BE2C (cell line): ENCODE measurements around the gene CSF3R.
A peak's percentile ranks its signal among the peaks of the same experiment; 100 is the strongest.
"Not testable (repeated sequence)": the region's sequence is repeated elsewhere in the genome, so short reads cannot be mapped to it uniquely, and the experiment has no call there.

ENCODE experiments used
- DNase-seq: peaks from one replicate; pipeline ENCODE4 v3.0.0-alpha.2; 2020
- H3K27me3 ChIP-seq: fragments of 250-450 bp; sonication (Bioruptor Pico); 2 replicates; pipeline ENCODE4 v1.5.1; 2020; ENCODE audit warnings: mild to moderate bottlenecking
- H3K36me3 ChIP-seq: fragments of 250-450 bp; sonication (Bioruptor Pico); 2 replicates; pipeline ENCODE4 v1.5.1; 2020; ENCODE audit warnings: mild to moderate bottlenecking
- H3K4me1 ChIP-seq: fragments of 250-450 bp; sonication (Bioruptor Pico); 2 replicates; pipeline ENCODE4 v1.5.1; 2020
- H3K4me3 ChIP-seq: 2 replicates; pipeline ENCODE4 v1.5.1; 2011; ENCODE audit warnings: low read depth, low read length
- H3K9me3 ChIP-seq: fragments of 250-450 bp; sonication (Bioruptor Pico); 2 replicates; pipeline ENCODE4 v1.5.1; 2020
- CTCF ChIP-seq: IDR thresholded peaks from 2 replicates; pipeline ENCODE4 v1.5.1; 2012; ENCODE audit warnings: mild to moderate bottlenecking, low read depth, low read length

CSF3R gene

GRCh38 chr1:36481091-36481490, 1.6 kb downstream of the CSF3R start:
- no peak for TF ChIP-seq CTCF
- Histone ChIP-seq H3K27me3 (no peaks in the 10 kb centered on the region), H3K36me3 (no peaks in the 10 kb centered on the region), H3K4me3 (no peak overlapping the region), H3K4me1 (no peaks in the 10 kb centered on the region), H3K9me3 (no peaks in the 10 kb centered on the region)
- no peak for DNase-seq

- Histone ChIP-seq H3K27me3 (no peaks in the 10 kb centered on the region), H3K9me3 (no peaks in the 10 kb centered on the region), H3K36me3 (no peaks in the 10 kb centered on the region), H3K4me1 (no peaks in the 10 kb centered on the region), H3K4me3 (no peak overlapping the region)
- TF ChIP-seq CTCF: no peak
- no peak for DNase-seq
Observed at GRCh38 chr1:36480161-36480560, 2.6 kb downstream of the CSF3R start.

DNA sequence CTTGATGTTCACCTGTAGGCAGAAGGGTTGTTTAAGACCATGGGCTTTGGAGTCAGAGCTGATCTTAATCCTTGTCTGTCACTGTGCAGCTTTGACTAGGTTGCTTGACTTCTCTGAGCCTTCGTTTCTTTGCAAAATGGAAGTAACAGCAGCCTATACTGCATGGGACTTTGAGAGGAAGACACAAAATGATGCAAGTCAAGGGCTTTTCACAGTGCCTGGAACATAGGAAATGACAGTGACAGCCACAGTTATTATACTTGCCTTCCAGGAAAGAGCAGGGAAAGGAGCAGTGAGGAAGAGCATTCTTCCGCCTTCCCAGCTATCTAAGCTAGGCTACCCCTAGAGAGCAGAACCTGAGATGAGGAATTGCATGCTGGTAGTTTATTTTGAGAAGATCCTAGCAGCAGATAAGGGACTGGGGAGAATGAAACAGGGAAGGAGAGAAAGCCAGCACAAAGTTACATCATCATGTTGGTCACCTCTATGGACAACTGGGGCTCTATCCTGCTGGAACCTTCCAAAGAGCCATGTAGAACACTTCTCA, 3.1 kb downstream of the CSF3R start:
- no peaks in the 10 kb centered on the region for H3K27me3 ChIP-seq
- no peaks in the 10 kb centered on the region for H3K9me3 ChIP-seq
- no peak overlapping the region for H3K4me3 ChIP-seq
- no peaks in the 10 kb centered on the region for H3K36me3 ChIP-seq
- no peak for TF ChIP-seq CTCF
- no peaks in the 10 kb centered on the region for H3K4me1 ChIP-seq
- DNase-seq: no peak

- H3K9me3 ChIP-seq, H3K4me1 ChIP-seq, H3K27me3 ChIP-seq, DNase-seq, H3K4me3 ChIP-seq, H3K36me3 ChIP-seq: not testable (repeated sequence)
Observed at GRCh38 chr1:36477615-36478014, 5.1 kb downstream of the CSF3R start.

GRCh38 chr1:36476945-36477344, 5.8 kb downstream of the CSF3R start:
- DNase-seq: no peak
- Histone ChIP-seq H3K27me3 (no peaks in the 10 kb centered on the region), H3K9me3 (no peaks in the 10 kb centered on the region), H3K4me1 (no peaks in the 10 kb centered on the region), H3K36me3 (no peaks in the 10 kb centered on the region), H3K4me3 (no peak overlapping the region)
- no peak for TF ChIP-seq CTCF

GRCh38 chr1:36475910-36476604, 6.7 kb downstream of the CSF3R start:
- no peaks in the 10 kb centered on the region for H3K4me1 ChIP-seq
- H3K4me3 ChIP-seq: no peak overlapping the region
- TF ChIP-seq CTCF: peak; percentile 9; the same call in 1 of the 2 replicates
- no peak for DNase-seq
- no peaks in the 10 kb centered on the region for H3K27me3 ChIP-seq
- H3K9me3 ChIP-seq: no peaks in the 10 kb centered on the region
- no peaks in the 10 kb centered on the region for H3K36me3 ChIP-seq
